ENCODE measurements around the gene VANGL2. TPM values are rescaled to one million over a fixed set of nuclear protein-coding genes. Genes with fewer than 3 reads are reported as not detected.

VANGL2 gene
- polyA plus RNA-seq, 2 of the 4 experiments (the other 2 are of a cell fraction), result 3.9 to 4.1 TPM

DNA sequence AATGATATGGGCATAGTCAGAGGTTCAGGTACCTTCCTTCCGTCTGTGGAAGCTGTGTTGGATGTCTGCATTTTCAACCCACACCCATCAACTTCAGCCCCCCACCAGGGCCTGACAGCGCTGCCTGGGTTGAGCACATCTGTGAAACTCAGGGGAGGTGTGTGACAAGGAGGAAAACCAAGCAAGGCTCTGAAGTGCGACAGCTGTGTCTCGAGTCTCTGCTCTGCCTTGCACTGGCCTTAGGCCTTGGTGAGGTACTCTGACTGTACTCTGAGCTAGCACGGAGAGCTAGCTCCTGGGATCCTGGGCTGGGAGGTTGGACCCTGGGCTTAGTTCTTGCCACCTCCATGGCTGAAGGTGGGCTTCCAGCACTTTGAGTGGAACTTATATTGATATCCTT is 9.1 kb downstream of the VANGL2 start:
- Histone ChIP-seq H3K9me3 (no peaks in the 10 kb centered on the region), H3K4me2 (no peak overlapping the region), H3K4me1 (peaks cover 19% of the 10 kb centered on the region; the same call in 2 of the 3 replicates), H3K27ac (no peak overlapping the region), H3K4me3 (no peak overlapping the region)
- ChIA-PET CTCF (interaction anchor here (0.7 to 2.9 kb wide), 5 partner anchors 14 to 216 kb away, joined by 3 to 13 read pairs (median 3); no protein-coding TSS in a partner anchor), POLR2A (no interaction called here)
- FAIRE-seq (no peak), DNase-seq (ENCODE audit: low read depth in 1 of 2, low spot score in 1 of 2) (no peak), ATAC-seq (no peak; a peak in 1 of 6 replicates)
- no peak for TF ChIP-seq HOXB13 (CRISPR knock-in tag; IDR thresholded peaks at IDR 0.05; ENCODE audit: low read depth)
- TF ChIP-seq TP53 (CRISPR knock-in tag; IDR thresholded peaks at IDR 0.05), result no peak
- no peak for TF ChIP-seq SMC3 (IDR thresholded peaks at IDR 0.05)
- TF ChIP-seq, protein P1, sequence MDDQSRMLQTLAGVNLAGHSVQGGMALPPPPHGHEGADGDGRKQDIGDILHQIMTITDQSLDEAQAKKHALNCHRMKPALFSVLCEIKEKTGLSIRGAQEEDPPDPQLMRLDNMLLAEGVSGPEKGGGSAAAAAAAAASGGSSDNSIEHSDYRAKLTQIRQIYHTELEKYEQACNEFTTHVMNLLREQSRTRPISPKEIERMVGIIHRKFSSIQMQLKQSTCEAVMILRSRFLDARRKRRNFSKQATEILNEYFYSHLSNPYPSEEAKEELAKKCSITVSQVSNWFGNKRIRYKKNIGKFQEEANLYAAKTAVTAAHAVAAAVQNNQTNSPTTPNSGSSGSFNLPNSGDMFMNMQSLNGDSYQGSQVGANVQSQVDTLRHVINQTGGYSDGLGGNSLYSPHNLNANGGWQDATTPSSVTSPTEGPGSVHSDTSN (IDR thresholded peaks at IDR 0.05), result no peak
- TF ChIP-seq EP300 (IDR thresholded peaks at IDR 0.05), result no peak
- TF ChIP-seq ZFP36 (IDR thresholded peaks at IDR 0.05; ENCODE audit: borderline replicate concordance, partially characterized antibody), result no peak
- TF ChIP-seq, protein P2, sequence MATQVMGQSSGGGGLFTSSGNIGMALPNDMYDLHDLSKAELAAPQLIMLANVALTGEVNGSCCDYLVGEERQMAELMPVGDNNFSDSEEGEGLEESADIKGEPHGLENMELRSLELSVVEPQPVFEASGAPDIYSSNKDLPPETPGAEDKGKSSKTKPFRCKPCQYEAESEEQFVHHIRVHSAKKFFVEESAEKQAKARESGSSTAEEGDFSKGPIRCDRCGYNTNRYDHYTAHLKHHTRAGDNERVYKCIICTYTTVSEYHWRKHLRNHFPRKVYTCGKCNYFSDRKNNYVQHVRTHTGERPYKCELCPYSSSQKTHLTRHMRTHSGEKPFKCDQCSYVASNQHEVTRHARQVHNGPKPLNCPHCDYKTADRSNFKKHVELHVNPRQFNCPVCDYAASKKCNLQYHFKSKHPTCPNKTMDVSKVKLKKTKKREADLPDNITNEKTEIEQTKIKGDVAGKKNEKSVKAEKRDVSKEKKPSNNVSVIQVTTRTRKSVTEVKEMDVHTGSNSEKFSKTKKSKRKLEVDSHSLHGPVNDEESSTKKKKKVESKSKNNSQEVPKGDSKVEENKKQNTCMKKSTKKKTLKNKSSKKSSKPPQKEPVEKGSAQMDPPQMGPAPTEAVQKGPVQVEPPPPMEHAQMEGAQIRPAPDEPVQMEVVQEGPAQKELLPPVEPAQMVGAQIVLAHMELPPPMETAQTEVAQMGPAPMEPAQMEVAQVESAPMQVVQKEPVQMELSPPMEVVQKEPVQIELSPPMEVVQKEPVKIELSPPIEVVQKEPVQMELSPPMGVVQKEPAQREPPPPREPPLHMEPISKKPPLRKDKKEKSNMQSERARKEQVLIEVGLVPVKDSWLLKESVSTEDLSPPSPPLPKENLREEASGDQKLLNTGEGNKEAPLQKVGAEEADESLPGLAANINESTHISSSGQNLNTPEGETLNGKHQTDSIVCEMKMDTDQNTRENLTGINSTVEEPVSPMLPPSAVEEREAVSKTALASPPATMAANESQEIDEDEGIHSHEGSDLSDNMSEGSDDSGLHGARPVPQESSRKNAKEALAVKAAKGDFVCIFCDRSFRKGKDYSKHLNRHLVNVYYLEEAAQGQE (IDR thresholded peaks at IDR 0.05), result no peak
- no peak for TF ChIP-seq CBX8 (IDR thresholded peaks at IDR 0.05)
- TF ChIP-seq ESRRA (IDR thresholded peaks at IDR 0.05; ENCODE audit: borderline replicate concordance, low read length), result no peak
- no peak for TF ChIP-seq NPAS2 (CRISPR knock-in tag; IDR thresholded peaks at IDR 0.05; ENCODE audit: borderline replicate concordance)
- no peak for TF ChIP-seq HDAC2 (IDR thresholded peaks at IDR 0.05)
- TF ChIP-seq FOXS1 (CRISPR knock-in tag; IDR thresholded peaks at IDR 0.05), result no peak
- no peak for TF ChIP-seq FOSL2 (IDR thresholded peaks at IDR 0.05)
- TF ChIP-seq FOSL2 (CRISPR knock-in tag; IDR thresholded peaks at IDR 0.05), result no peak
- no peak for TF ChIP-seq CHD2 (IDR thresholded peaks at IDR 0.05; ENCODE audit: low read length, partially characterized antibody)
- no peak for TF ChIP-seq NFE2L2 (conservative IDR thresholded peaks at IDR 0.05; ENCODE audit: low read length)
- TF ChIP-seq, protein P3, sequence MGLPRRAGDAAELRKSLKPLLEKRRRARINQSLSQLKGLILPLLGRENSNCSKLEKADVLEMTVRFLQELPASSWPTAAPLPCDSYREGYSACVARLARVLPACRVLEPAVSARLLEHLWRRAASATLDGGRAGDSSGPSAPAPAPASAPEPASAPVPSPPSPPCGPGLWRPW (IDR thresholded peaks at IDR 0.05), result no peak
- no peak for TF ChIP-seq ZNF302 (CRISPR knock-in tag; IDR thresholded peaks at IDR 0.05)
- no peak for TF ChIP-seq RCOR1 (IDR thresholded peaks at IDR 0.05; ENCODE audit: low read depth, low read length)
- TF ChIP-seq, protein P4, sequence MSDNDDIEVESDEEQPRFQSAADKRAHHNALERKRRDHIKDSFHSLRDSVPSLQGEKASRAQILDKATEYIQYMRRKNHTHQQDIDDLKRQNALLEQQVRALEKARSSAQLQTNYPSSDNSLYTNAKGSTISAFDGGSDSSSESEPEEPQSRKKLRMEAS (IDR thresholded peaks at IDR 0.05), result no peak
- TF ChIP-seq CHD4 (IDR thresholded peaks at IDR 0.05; ENCODE audit: borderline replicate concordance), result no peak
- 67% methylated on average over 5 of the region's 5 CpGs for WGBS (ENCODE audit: missing lambda C conversion rate)

DNA sequence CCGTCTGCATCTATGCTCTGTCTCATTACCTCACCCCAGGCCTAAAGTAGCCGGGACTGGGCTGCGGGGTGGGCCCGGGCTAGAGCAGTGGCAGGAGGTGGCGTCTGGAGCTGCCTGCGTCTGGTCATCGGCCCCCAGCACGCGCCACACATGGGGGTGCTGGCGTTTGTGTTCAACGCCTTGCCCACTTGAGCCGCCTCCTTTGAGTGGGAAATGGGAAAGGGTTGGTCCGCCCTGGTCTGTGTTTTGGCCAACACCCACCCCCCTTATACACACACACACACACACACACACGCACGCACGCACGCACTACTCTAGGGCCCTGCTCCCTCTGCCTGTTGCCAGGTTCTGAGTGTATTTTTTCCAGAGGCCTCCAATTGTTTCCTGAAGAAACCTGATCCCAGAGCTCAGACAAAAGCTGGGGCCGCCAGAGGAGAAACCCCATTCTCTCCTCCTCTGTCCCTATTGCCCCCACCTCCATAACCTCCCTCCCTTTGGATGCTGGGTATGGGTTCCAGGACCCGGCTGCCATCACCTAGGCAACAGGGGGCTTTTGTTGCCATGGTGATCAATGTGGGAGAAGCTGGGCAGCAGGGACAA is 10.1 kb downstream of the VANGL2 start:
- Histone ChIP-seq H3K27ac (no peak overlapping the region), H3K4me1 (peaks cover 19% of the 10 kb centered on the region; the same call in 2 of the 3 replicates), H3K9me3 (no peaks in the 10 kb centered on the region), H3K4me3 (no peak overlapping the region), H3K4me2 (no peak overlapping the region)
- no peak for ATAC-seq
- POLR2A ChIA-PET, result no interaction called here
- FAIRE-seq, result no peak
- CTCF ChIA-PET, result interaction anchor here (0.7 to 2.4 kb wide), 4 partner anchors 15 to 217 kb away, joined by 3 to 7 read pairs (median 4); no protein-coding TSS in a partner anchor
- WGBS (ENCODE audit: missing lambda C conversion rate), result 76% methylated on average over 16 of the region's 19 CpGs
- no peak for DNase-seq (ENCODE audit: low read depth in 1 of 2, low spot score in 1 of 2)
- TF ChIP-seq, protein P5, sequence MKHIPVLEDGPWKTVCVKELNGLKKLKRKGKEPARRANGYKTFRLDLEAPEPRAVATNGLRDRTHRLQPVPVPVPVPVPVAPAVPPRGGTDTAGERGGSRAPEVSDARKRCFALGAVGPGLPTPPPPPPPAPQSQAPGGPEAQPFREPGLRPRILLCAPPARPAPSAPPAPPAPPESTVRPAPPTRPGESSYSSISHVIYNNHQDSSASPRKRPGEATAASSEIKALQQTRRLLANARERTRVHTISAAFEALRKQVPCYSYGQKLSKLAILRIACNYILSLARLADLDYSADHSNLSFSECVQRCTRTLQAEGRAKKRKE (CRISPR knock-in tag; IDR thresholded peaks at IDR 0.05; ENCODE audit: low read depth), result no peak
- no peak for TF ChIP-seq MAFK (IDR thresholded peaks at IDR 0.05; ENCODE audit: partially characterized antibody)
- TF ChIP-seq ZC3H11A (IDR thresholded peaks at IDR 0.05), result no peak
- no peak for TF ChIP-seq CHD4 (IDR thresholded peaks at IDR 0.05; ENCODE audit: borderline replicate concordance)
- no peak for TF ChIP-seq TP53 (CRISPR knock-in tag; IDR thresholded peaks at IDR 0.05)
- TF ChIP-seq PHF8 (IDR thresholded peaks at IDR 0.05; ENCODE audit: borderline replicate concordance, low read depth), result no peak
- TF ChIP-seq NPAS2 (CRISPR knock-in tag; IDR thresholded peaks at IDR 0.05; ENCODE audit: borderline replicate concordance), result no peak
- TF ChIP-seq, protein P6, sequence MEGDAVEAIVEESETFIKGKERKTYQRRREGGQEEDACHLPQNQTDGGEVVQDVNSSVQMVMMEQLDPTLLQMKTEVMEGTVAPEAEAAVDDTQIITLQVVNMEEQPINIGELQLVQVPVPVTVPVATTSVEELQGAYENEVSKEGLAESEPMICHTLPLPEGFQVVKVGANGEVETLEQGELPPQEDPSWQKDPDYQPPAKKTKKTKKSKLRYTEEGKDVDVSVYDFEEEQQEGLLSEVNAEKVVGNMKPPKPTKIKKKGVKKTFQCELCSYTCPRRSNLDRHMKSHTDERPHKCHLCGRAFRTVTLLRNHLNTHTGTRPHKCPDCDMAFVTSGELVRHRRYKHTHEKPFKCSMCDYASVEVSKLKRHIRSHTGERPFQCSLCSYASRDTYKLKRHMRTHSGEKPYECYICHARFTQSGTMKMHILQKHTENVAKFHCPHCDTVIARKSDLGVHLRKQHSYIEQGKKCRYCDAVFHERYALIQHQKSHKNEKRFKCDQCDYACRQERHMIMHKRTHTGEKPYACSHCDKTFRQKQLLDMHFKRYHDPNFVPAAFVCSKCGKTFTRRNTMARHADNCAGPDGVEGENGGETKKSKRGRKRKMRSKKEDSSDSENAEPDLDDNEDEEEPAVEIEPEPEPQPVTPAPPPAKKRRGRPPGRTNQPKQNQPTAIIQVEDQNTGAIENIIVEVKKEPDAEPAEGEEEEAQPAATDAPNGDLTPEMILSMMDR (IDR thresholded peaks at IDR 0.05), result no peak
- TF ChIP-seq SMC3 (IDR thresholded peaks at IDR 0.05), result no peak

Measured in A549 (cell line).